ENCODE results near the gene HNRNPL.
"Not testable (repeated sequence)": the region's sequence is repeated elsewhere in the genome, so short reads cannot be mapped to it uniquely, and the experiment has no call there.

HNRNPL gene

DNA sequence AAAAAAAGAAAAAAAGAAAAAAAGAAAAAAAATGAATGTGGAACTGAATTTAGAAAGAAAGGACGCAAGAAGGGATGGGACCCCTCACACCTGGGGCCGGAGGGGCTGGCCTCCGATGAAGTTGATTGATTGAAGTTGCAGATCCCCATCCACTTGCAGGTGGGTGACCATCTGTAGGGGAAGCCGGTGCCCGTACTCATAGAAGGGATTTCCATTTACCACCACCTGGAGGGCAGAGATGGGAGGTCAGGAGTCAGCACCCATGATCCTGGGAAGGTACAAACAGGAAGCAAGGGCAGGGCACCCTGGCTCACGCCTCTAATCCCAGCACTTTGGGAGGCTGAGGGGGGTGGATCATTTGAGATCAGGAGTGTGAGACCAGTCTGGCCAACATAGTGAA lies 43.4 kb downstream of the HNRNPL start:
- TF ChIP-seq, protein P1, sequence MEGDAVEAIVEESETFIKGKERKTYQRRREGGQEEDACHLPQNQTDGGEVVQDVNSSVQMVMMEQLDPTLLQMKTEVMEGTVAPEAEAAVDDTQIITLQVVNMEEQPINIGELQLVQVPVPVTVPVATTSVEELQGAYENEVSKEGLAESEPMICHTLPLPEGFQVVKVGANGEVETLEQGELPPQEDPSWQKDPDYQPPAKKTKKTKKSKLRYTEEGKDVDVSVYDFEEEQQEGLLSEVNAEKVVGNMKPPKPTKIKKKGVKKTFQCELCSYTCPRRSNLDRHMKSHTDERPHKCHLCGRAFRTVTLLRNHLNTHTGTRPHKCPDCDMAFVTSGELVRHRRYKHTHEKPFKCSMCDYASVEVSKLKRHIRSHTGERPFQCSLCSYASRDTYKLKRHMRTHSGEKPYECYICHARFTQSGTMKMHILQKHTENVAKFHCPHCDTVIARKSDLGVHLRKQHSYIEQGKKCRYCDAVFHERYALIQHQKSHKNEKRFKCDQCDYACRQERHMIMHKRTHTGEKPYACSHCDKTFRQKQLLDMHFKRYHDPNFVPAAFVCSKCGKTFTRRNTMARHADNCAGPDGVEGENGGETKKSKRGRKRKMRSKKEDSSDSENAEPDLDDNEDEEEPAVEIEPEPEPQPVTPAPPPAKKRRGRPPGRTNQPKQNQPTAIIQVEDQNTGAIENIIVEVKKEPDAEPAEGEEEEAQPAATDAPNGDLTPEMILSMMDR (conservative IDR thresholded peaks at IDR 0.05; ENCODE audit: low read depth, low read length): no peak
- no peak for DNase-seq (ENCODE audit: low read depth)
- no peak overlapping the region for H3K4me3 ChIP-seq (ENCODE audit: low read length)

DNA sequence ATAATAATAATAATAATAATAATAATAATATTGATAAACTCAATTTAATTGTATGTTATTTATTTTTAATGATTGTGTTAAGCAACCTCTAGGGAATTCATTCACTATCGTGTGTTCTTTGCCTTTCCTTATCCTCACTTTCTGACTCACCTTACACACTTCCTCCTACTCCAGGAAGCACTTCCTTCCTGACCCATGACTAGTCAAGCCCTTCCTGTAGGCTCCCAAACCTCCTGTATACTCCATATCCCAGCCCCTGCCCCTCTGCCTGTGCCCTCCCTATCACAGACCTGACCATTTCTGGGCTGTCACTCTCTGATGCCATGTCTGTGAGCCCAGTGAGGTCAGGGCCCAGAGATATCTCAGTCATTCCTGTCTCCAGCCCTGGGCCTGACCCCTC lies 44.6 kb downstream of the HNRNPL start:
- no peak for DNase-seq (ENCODE audit: low read depth)
- TF ChIP-seq, protein P1 (conservative IDR thresholded peaks at IDR 0.05; ENCODE audit: low read depth, low read length): no peak
- no peak overlapping the region for H3K4me3 ChIP-seq (ENCODE audit: low read length)

DNA sequence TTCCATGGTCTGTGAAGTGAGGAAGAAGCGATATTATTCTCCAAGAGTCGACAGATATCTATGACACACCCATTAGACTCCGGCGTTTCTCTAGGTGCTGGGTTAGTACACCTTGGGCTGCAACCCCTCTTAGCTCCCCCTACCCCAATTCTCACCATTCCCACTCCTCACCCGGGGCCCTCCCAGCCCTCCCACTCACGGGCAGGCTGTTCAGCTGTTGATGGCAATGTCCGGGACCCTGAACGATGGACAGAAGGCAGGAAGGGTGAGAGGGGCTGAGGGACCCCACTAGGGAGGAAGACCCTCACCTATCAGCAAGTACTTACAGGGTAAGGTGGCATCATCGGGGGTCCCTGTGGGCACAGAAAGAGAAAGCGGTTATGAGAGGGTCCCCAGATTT lies 46.2 kb downstream of the HNRNPL start:
- DNase-seq (ENCODE audit: low read depth): no peak
- TF ChIP-seq, protein P1 (conservative IDR thresholded peaks at IDR 0.05; ENCODE audit: low read depth, low read length): no peak
- H3K4me3 ChIP-seq (ENCODE audit: low read length): no peak overlapping the region

DNA sequence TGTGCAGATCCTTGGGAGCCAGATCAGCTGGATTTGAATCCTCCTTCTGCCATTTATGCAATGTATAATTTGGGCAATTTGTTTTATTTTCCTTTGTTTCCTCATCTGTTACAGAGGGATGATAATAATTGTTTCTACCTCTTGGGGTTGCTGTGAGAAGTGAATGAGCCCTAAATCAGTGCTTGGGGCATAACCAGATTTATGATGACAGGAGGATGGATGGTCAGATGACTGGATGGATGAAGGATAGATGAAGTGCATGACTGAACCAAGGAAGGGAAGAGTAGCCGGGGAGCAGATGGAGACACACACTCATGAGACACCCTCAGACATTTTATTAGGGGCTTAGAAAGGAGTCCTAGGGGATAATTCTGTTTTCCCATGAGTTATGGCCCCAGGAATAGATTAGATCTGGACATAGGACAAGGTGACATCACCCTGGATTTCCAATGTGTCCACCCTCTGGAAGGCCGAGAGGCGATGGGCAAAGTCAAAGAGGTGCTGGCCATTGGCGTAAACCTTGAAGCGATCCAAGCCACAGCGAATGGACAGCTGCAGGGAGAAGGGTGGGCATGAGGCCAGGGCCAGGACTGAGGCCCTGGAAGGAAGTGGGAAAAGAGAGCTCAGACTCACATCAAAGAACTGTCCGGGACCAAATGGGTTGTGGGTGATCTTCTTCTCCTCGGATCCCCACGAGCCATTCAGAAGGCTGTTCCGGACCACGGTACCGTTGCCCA lies 48.3 kb downstream of the HNRNPL start:
- no peak for DNase-seq (ENCODE audit: low read depth)
- H3K4me3 ChIP-seq (ENCODE audit: low read length): no peak overlapping the region
- TF ChIP-seq, protein P1 (conservative IDR thresholded peaks at IDR 0.05; ENCODE audit: low read depth, low read length): no peak

- TF ChIP-seq, protein P1 (conservative IDR thresholded peaks at IDR 0.05; ENCODE audit: low read depth, low read length): no peak
Measured at GRCh38 chr19:38800577-38801347, 49.0 kb downstream of the HNRNPL start.

GRCh38 chr19:38799104-38799503 lies 50.7 kb downstream of the HNRNPL start:
- TF ChIP-seq, protein P1 (conservative IDR thresholded peaks at IDR 0.05; ENCODE audit: low read depth, low read length): no peak
- no peak for DNase-seq (ENCODE audit: low read depth)
- H3K4me3 ChIP-seq (ENCODE audit: low read length): no peak overlapping the region

More at GRCh38 chr19:38800577-38801347, 49.0 kb downstream of the HNRNPL start:
- no peak overlapping the region for H3K4me3 ChIP-seq (ENCODE audit: low read length)
- no peak for DNase-seq (ENCODE audit: low read depth)

DNA sequence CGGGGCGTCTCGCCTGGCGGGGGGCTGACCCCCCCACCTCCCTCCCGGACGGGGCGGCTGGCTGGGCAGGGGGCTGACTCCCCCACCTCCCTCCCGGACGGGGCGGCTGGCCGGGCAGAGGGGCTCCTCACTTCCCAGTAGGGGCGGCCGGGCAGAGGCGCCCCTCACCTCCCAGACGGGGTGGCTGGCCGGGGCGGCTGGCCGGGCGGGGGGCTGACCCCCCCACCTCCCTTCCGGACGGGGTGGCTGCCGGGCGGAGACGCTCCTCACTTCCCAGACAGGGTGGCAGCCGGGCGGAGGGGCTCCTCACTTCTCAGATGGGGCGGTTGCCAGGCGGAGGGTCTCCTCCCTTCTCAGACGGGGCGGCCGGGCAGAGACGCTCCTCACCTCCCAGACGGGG lies 52.0 kb downstream of the HNRNPL start:
- not testable (repeated sequence) for H3K4me3 ChIP-seq (ENCODE audit: low read length); DNase-seq (ENCODE audit: low read depth)

All from retinal pigment epithelial cell (primary cell).